B cell (primary cell): Measurements from ENCODE around the gene ZNF260. TPM values are rescaled to one million over a fixed set of nuclear protein-coding genes. Genes with fewer than 3 reads are reported as not detected.

Experiments used
- ATAC-seq: fragments of 200-7000 bp; cut with Tn5 transposase; one replicate; pipeline ENCODE4 v1.10.0; 2021; ENCODE audit warnings: low read depth, mild to moderate bottlenecking, moderate number of reproducible peaks, moderate library complexity
- CTCF ChIA-PET: fragments of 350-600 bp; sonication (Branson Sonifier 250); formaldehyde crosslinking; loops from one replicate; lab custom pipeline; 2021; ENCODE audit warnings: antibody characterized with exemption, inconsistent platforms; lab: Charles Lee
- POLR2A ChIA-PET: fragments of 350-600 bp; sonication (Branson Sonifier 250); formaldehyde crosslinking; loops from one replicate; lab custom pipeline; 2021; ENCODE audit warnings: antibody characterized with exemption; lab: Charles Lee
- DNase-seq: peaks from one replicate; pipeline ENCODE4 v3.0.0; 2013
- H2AFZ ChIP-seq: 2 replicates; pipeline ENCODE4 v1.6.1; 2012; ENCODE audit warnings: mild to moderate bottlenecking, low read depth, low read length; ENCODE audit not compliant: insufficient read depth, poor library complexity, severe bottlenecking
- H3K27ac ChIP-seq, 2 donors: 1 replicate in 1 of 2; 2 replicates in 1 of 2; pipeline ENCODE4 v1.5.1; 2012 to 2013; ENCODE audit warnings: low read length in 2 of 2, mild to moderate bottlenecking in 2 of 2, moderate library complexity in 1 of 2
- H3K27me3 ChIP-seq, 4 experiments: fragments of 200-600 bp in 1 of 4; sonication (generic) in 1 of 4; replicated peaks in 1 of 4; 1 replicate in 2 of 4; 2 replicates in 2 of 4; pipeline versions ENCODE4 v1.6.1 to v1.7.0; 2013 to 2016; ENCODE audit warnings: low read length in 3 of 4, mild to moderate bottlenecking in 2 of 4, mixed read lengths in 1 of 4, moderate library complexity in 1 of 4; ENCODE audit not compliant: insufficient read depth in 4 of 4, control insufficient read depth in 3 of 4; ENCODE audit errors: control extremely low read depth in 1 of 4
- H3K36me3 ChIP-seq, 2 experiments: replicated peaks in 1 of 2; 1 replicate in 1 of 2; 2 replicates in 1 of 2; pipeline versions ENCODE4 v1.6.1 to v1.7.1; 2013; ENCODE audit warnings: low read length in 1 of 2; ENCODE audit not compliant: insufficient read depth in 2 of 2, control insufficient read depth in 1 of 2; ENCODE audit errors: control extremely low read depth in 1 of 2, extremely low read depth in 1 of 2
- H3K4me1 ChIP-seq, 2 donors: fragments of 200-600 bp in 1 of 2; sonication (generic) in 1 of 2; 1 replicate in 1 of 2; 2 replicates in 1 of 2; pipeline versions ENCODE4 v1.5.1 to v1.6.1; 2013 to 2017; ENCODE audit warnings: low read length in 2 of 2; ENCODE audit not compliant: control insufficient read depth in 2 of 2, insufficient read depth in 2 of 2
- H3K4me2 ChIP-seq: replicated peaks from 2 replicates; pipeline ENCODE3; 2012; ENCODE audit warnings: mild to moderate bottlenecking, low read depth, low read length; ENCODE audit not compliant: poor library complexity, severe bottlenecking
- H3K4me3 ChIP-seq, 5 experiments: fragments of 200-600 bp in 1 of 5; sonication (generic) in 1 of 5; 1 replicate in 3 of 5; 2 replicates in 2 of 5; pipeline versions ENCODE4 v1.5.1 to v1.7.0; 2011 to 2016; ENCODE audit warnings: low read length in 4 of 5, mild to moderate bottlenecking in 4 of 5, low read depth in 2 of 5, control low read depth in 1 of 5, moderate library complexity in 1 of 5; ENCODE audit not compliant: insufficient read depth in 1 of 5; ENCODE audit errors: control extremely low read depth in 1 of 5, extremely low read depth in 1 of 5
- H3K79me2 ChIP-seq: fragments of 200-600 bp; sonication (generic); one replicate; pipeline ENCODE4 v1.6.0; 2016; ENCODE audit warnings: low read length; ENCODE audit not compliant: control insufficient read depth, insufficient read depth
- H3K9ac ChIP-seq: fragments of 200-600 bp; sonication (generic); 2 replicates; pipeline ENCODE4 v1.6.1; 2017; ENCODE audit warnings: mild to moderate bottlenecking, low read length, moderate library complexity
- H3K9me3 ChIP-seq, 3 donors: one replicate each; pipeline versions ENCODE4 v1.6.1 to v1.7.1; 2013; ENCODE audit warnings: low read length in 2 of 3; ENCODE audit not compliant: control insufficient read depth in 2 of 3, insufficient read depth in 1 of 3; ENCODE audit errors: control extremely low read depth in 1 of 3
- H4K20me1 ChIP-seq: 2 replicates; pipeline ENCODE4 v1.6.0; 2012; ENCODE audit warnings: mild to moderate bottlenecking, low read length; ENCODE audit not compliant: insufficient read depth, control insufficient read depth, poor library complexity, severe bottlenecking
- H3K27ac Mint-ChIP-seq: one replicate; pipeline ENCODE4 v1.8.0; 2021; ENCODE audit warnings: mixed read lengths
- H3K27me3 Mint-ChIP-seq: one replicate; pipeline ENCODE4 v1.8.0; 2021; ENCODE audit warnings: mixed read lengths
- H3K4me1 Mint-ChIP-seq: one replicate; pipeline ENCODE4 v1.8.0; 2021; ENCODE audit warnings: mixed read lengths
- H3K4me3 Mint-ChIP-seq: one replicate; pipeline ENCODE4 v1.8.0; 2021; ENCODE audit warnings: mixed read lengths
- H3K9me3 Mint-ChIP-seq: one replicate; pipeline ENCODE4 v1.8.0; 2022; ENCODE audit warnings: mixed read lengths; ENCODE audit not compliant: insufficient read depth
- CTCF ChIP-seq: fragments of 200-600 bp; IDR thresholded peaks from one replicate; pipeline ENCODE4 v1.8.0; 2022; ENCODE audit warnings: antibody characterized with exemption, mild to moderate bottlenecking
- EZH2 ChIP-seq: IDR thresholded peaks from 2 replicates; pipeline ENCODE4 v1.6.1; 2012; ENCODE audit warnings: borderline replicate concordance, low read depth, mild to moderate bottlenecking, moderate library complexity, low read length; ENCODE audit not compliant: insufficient read depth, poor library complexity, severe bottlenecking
- WGBS: methylation state at CpG from one replicate; pipeline ENCODE4 v1.1.5; 2013; ENCODE audit warnings: missing lambda C conversion rate; ENCODE audit not compliant: insufficient coverage; 5-methylcytosine and 5-hydroxymethylcytosine counted together
- intact Hi-C: fragments of 100-400 bp; cut with micrococcal nuclease; formaldehyde crosslinking; loops from one replicate; pipeline ENCODE4 v1.10.0; 2022
- polyA plus RNA-seq: library from polyadenylated mRNA; depleted of rRNA; stranded (reverse); fragments of >200 nt; gene quantifications from 2 replicates; pipeline ENCODE4 v1.2.3, GENCODE V29; 2012
- total RNA-seq, 2 donors: library from RNA; stranded (reverse); fragments of 120-200 nt in 1 of 2; gene quantifications; 1 replicate in 1 of 2; 2 replicates in 1 of 2; pipeline versions ENCODE4 v1.2.3 to v1.2.4, GENCODE V29; 2013 to 2022

The ZNF260 gene
- total and polyA plus RNA-seq, 2 donors (not counting 1 experiment from before 2014, with no cell fraction given), result 3.0 to 20.4 TPM

- no peak overlapping the region for H3K4me2 ChIP-seq
- peaks cover 9 to 49% of the 10 kb centered on the region in 2 experiments for H3K36me3 ChIP-seq
- H3K9ac ChIP-seq, result no peak overlapping the region
- no peak overlapping the region for H3K27ac ChIP-seq
- H3K9me3 ChIP-seq, result peaks cover 30 to 90% (median 49%) of the 10 kb centered on the region in 3 donors
- H4K20me1 ChIP-seq, result no peaks in the 10 kb centered on the region
- H2AFZ ChIP-seq, result no peak overlapping the region
- DNase-seq (no peak), ATAC-seq (no peak)
- H3K4me1 ChIP-seq, result no peaks in the 10 kb centered on the region
- H3K79me2 ChIP-seq, result peaks cover 31% of the 10 kb centered on the region
- POLR2A ChIA-PET, result no interaction called here
- no peak for TF ChIP-seq CTCF
- no peak for TF ChIP-seq EZH2
- CTCF ChIA-PET, result no interaction called here
- H3K4me3 ChIP-seq, result no peak overlapping the region
- Mint-ChIP-seq H3K4me1 (no peaks in the 10 kb centered on the region), H3K27me3 (no peaks in the 10 kb centered on the region), H3K4me3 (no peak overlapping the region), H3K27ac (no peak overlapping the region), H3K9me3 (peaks cover 18% of the 10 kb centered on the region)
- WGBS, result no CpG with 5 or more reads among the region's 2 CpGs
- intact Hi-C loops, result no loop called here
- H3K27me3 ChIP-seq, result no peaks in the 10 kb centered on the region
Measured at GRCh38 chr19:36514012-36514612, 14.0 kb downstream of the ZNF260 start.

- no peaks in the 10 kb centered on the region for H3K4me1 Mint-ChIP-seq
- TF ChIP-seq EZH2, result no peak
- TF ChIP-seq CTCF, result no peak
- H3K9ac ChIP-seq, result no peak overlapping the region
- WGBS, result 100% methylated on average over 2 of the region's 3 CpGs
- no peaks in the 10 kb centered on the region for H4K20me1 ChIP-seq
- POLR2A ChIA-PET, result no interaction called here
- no peak overlapping the region for H3K4me3 ChIP-seq
- H3K27me3 ChIP-seq, result no peaks in the 10 kb centered on the region
- H3K79me2 ChIP-seq, result no peaks in the 10 kb centered on the region
- intact Hi-C loops, result no loop called here
- no peaks in the 10 kb centered on the region for H3K27me3 Mint-ChIP-seq
- no peak overlapping the region for H3K27ac Mint-ChIP-seq
- H3K27ac ChIP-seq, result no peak overlapping the region
- no peak overlapping the region for H3K4me3 Mint-ChIP-seq
- peaks cover 10 to 71% (median 55%) of the 10 kb centered on the region in 3 donors for H3K9me3 ChIP-seq
- CTCF ChIA-PET, result no interaction called here
- ATAC-seq (no peak), DNase-seq (no peak)
- H3K36me3 ChIP-seq, result no peaks in the 10 kb centered on the region
- peaks cover 11% of the 10 kb centered on the region for H3K9me3 Mint-ChIP-seq
- H3K4me2 ChIP-seq, result no peak overlapping the region
- no peak overlapping the region for H2AFZ ChIP-seq
- H3K4me1 ChIP-seq, result no peaks in the 10 kb centered on the region
Measured at GRCh38 chr19:36508325-36508724, 19.7 kb downstream of the ZNF260 start.
